ENCODE measurements around the gene SNX8. TPM values are rescaled to one million over a fixed set of nuclear protein-coding genes. Genes with fewer than 3 reads are reported as not detected.
A peak's percentile ranks its signal among the peaks of the same experiment; 100 is the strongest.
"Not testable (repeated sequence)": the region's sequence is repeated elsewhere in the genome, so short reads cannot be mapped to it uniquely, and the experiment has no call there.

SNX8 gene
- total and polyA plus RNA-seq, 4 experiments from 2014 or later: 6.6 to 9.9 (median 7.2) TPM

- ChIA-PET CTCF (ENCODE audit: partially characterized antibody) (interaction anchor here (0.9 kb wide), 1 partner anchor 21 kb away, joined by 3 read pairs; no protein-coding TSS in a partner anchor), POLR2A (ENCODE audit: partially characterized antibody) (no interaction called here)
- no peak overlapping the region for H3K27ac Mint-ChIP-seq
- H3K36me3 Mint-ChIP-seq: no peaks in the 10 kb centered on the region
- H3K36me3 ChIP-seq (ENCODE audit: insufficient read depth, low read length): no peaks in the 10 kb centered on the region
- H3K4me1 ChIP-seq (ENCODE audit: insufficient read depth, low read length): no peaks in the 10 kb centered on the region
- intact Hi-C loops (cut with micrococcal nuclease): no loop called here
- no peaks in the 10 kb centered on the region for H3K9me3 Mint-ChIP-seq
- H3K27me3 Mint-ChIP-seq: peaks cover 1 to 4% of the 10 kb centered on the region in 2 donors
- no peaks in the 10 kb centered on the region for H3K4me1 Mint-ChIP-seq
- no peak overlapping the region for H3K27ac ChIP-seq (ENCODE audit: low read depth, low read length)
- no peak overlapping the region for H3K4me3 ChIP-seq (ENCODE audit: low read length in 2 of 2)
- H3K27me3 ChIP-seq (ENCODE audit: insufficient read depth, low read length): no peaks in the 10 kb centered on the region
- no peaks in the 10 kb centered on the region for H3K9me3 ChIP-seq (ENCODE audit: control insufficient read depth in 1 of 2, low read length in 2 of 2)
- H3K4me3 Mint-ChIP-seq: no peak overlapping the region
- DNase-seq: no peak
Observed at GRCh38 chr7:2326951-2327350, 12.7 kb upstream of the SNX8 start.

DNA sequence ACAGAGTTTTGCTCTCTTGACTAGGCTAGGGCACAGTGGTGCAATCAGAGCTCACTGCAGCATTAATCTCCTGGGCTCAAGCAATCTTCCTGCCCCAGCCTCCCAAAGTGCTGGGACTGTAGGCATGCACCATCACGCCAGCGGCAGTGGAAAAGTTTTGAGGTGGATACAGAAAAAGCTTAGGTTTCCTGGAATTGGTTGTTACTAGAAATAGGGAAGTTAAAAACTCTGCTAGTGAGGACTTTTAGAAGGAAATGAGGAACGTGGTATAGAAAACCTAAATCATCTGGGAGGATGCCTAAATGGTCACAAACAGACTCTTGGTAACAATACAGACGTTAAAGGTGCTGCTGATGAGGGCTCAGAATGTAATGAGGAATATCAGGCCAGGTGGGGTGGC, 10.9 kb upstream of the SNX8 start:
- ChIA-PET POLR2A (ENCODE audit: partially characterized antibody) (no interaction called here), CTCF (ENCODE audit: partially characterized antibody) (no interaction called here)
- no peaks in the 10 kb centered on the region for H3K4me1 ChIP-seq (ENCODE audit: insufficient read depth, low read length)
- DNase-seq: no peak
- no peaks in the 10 kb centered on the region for H3K9me3 ChIP-seq (ENCODE audit: control insufficient read depth in 1 of 2, low read length in 2 of 2)
- H3K4me3 Mint-ChIP-seq: no peak overlapping the region
- H3K27ac ChIP-seq (ENCODE audit: low read depth, low read length): no peak overlapping the region
- H3K27me3 ChIP-seq (ENCODE audit: insufficient read depth, low read length): no peaks in the 10 kb centered on the region
- no peak overlapping the region for H3K27ac Mint-ChIP-seq
- no peaks in the 10 kb centered on the region for H3K9me3 Mint-ChIP-seq
- intact Hi-C loops (cut with micrococcal nuclease): no loop called here
- no peaks in the 10 kb centered on the region for H3K36me3 ChIP-seq (ENCODE audit: insufficient read depth, low read length)
- no peaks in the 10 kb centered on the region for H3K36me3 Mint-ChIP-seq
- H3K4me3 ChIP-seq (ENCODE audit: low read length in 2 of 2): no peak overlapping the region
- no peaks in the 10 kb centered on the region for H3K4me1 Mint-ChIP-seq
- H3K27me3 Mint-ChIP-seq: peaks cover 1 to 4% of the 10 kb centered on the region in 2 donors

DNA sequence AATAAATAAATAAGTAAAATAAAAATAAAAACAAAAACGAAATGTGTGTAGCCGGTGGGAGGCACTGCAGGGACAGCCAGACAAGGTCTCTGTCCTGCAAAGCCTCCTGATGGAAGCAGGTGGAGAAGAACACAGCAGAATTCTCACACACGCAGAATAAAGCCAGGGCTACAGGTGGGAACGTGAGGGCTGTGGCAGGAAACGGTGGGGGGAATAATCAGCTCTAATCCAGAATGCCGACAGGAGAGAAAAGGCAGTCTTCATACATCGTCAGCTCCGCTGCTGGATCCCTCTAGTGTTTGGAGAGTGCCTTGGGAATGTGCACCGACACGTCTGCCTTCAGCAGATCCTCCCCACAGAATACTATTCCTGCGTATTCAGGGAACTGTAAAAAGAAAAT, 6.8 kb upstream of the SNX8 start:
- ChIA-PET POLR2A (ENCODE audit: partially characterized antibody) (no interaction called here), CTCF (ENCODE audit: partially characterized antibody) (no interaction called here)
- Mint-ChIP-seq H3K27ac (no peak overlapping the region), H3K36me3 (no peaks in the 10 kb centered on the region), H3K4me1 (peaks cover 0 to 7% (median under 1%) of the 10 kb centered on the region in 4 donors), H3K9me3 (no peaks in the 10 kb centered on the region), H3K4me3 (no peak overlapping the region), H3K27me3 (peaks cover 1 to 4% of the 10 kb centered on the region in 2 donors)
- Histone ChIP-seq H3K27ac (ENCODE audit: low read depth, low read length) (no peak overlapping the region), H3K27me3 (ENCODE audit: insufficient read depth, low read length) (no peaks in the 10 kb centered on the region), H3K36me3 (ENCODE audit: insufficient read depth, low read length) (no peaks in the 10 kb centered on the region), H3K9me3 (ENCODE audit: control insufficient read depth in 1 of 2, low read length in 2 of 2) (no peaks in the 10 kb centered on the region), H3K4me3 (ENCODE audit: low read length in 2 of 2) (no peak overlapping the region), H3K4me1 (ENCODE audit: insufficient read depth, low read length) (no peaks in the 10 kb centered on the region)
- intact Hi-C loops (cut with micrococcal nuclease): no loop called here
- no peak for DNase-seq

GRCh38 chr7:2317556-2318293, 3.5 kb upstream of the SNX8 start:
- ChIA-PET POLR2A (ENCODE audit: partially characterized antibody) (no interaction called here), CTCF (ENCODE audit: partially characterized antibody) (interaction anchor here (0.6 to 1.4 kb wide), 3 partner anchors 9 to 133 kb away, joined by 3 read pairs; no protein-coding TSS in a partner anchor)
- no peak for DNase-seq
- Mint-ChIP-seq H3K4me3 (peak overlapping the region in 1 of 8 donors; percentile 5), H3K9me3 (no peaks in the 10 kb centered on the region), H3K36me3 (no peaks in the 10 kb centered on the region), H3K4me1 (peaks cover 4 to 12% (median 6%) of the 10 kb centered on the region in 4 donors), H3K27ac (peak overlapping the region in 3 of 7 donors; percentile 12 to 78 (median 23)), H3K27me3 (no peaks in the 10 kb centered on the region)
- Histone ChIP-seq H3K9me3 (ENCODE audit: control insufficient read depth in 1 of 2, low read length in 2 of 2) (no peaks in the 10 kb centered on the region), H3K36me3 (ENCODE audit: insufficient read depth, low read length) (no peaks in the 10 kb centered on the region), H3K27me3 (ENCODE audit: insufficient read depth, low read length) (no peaks in the 10 kb centered on the region), H3K27ac (ENCODE audit: low read depth, low read length) (no peak overlapping the region), H3K4me3 (ENCODE audit: low read length in 2 of 2) (no peak overlapping the region), H3K4me1 (ENCODE audit: insufficient read depth, low read length) (peaks cover 8% of the 10 kb centered on the region)
- intact Hi-C loops (cut with micrococcal nuclease): no loop called here

DNA sequence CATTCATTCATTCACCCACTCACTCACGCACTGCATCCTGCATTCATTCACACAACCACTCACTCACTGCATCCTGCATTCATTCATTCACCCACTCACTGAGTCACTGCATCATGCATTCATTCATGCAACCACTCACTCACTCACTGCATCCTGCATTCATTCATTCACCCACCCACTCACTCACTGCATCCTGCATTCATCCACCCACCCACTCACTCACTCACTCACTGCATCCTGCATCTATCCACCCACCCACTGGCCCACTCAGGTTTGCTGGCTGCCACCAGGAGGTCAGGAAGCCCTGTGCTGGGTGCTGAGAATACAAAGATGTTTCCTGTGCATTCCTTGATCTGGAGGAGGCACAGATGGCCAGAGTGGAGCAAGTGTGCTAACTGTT, 2.3 kb upstream of the SNX8 start:
- CTCF ChIA-PET (ENCODE audit: partially characterized antibody): no interaction called here
- H3K9me3 Mint-ChIP-seq: no peaks in the 10 kb centered on the region
- no peaks in the 10 kb centered on the region for H3K9me3 ChIP-seq (ENCODE audit: control insufficient read depth in 1 of 2, low read length in 2 of 2)
- H3K27ac ChIP-seq (ENCODE audit: low read depth, low read length): no peak overlapping the region
- H3K27ac Mint-ChIP-seq: no peak overlapping the region
- H3K36me3 ChIP-seq (ENCODE audit: insufficient read depth, low read length): no peaks in the 10 kb centered on the region
- peaks cover 8% of the 10 kb centered on the region for H3K4me1 ChIP-seq (ENCODE audit: insufficient read depth, low read length)
- no peaks in the 10 kb centered on the region for H3K27me3 Mint-ChIP-seq
- DNase-seq: no peak
- H3K4me3 Mint-ChIP-seq: no peak overlapping the region
- intact Hi-C loops (cut with micrococcal nuclease): no loop called here
- no peaks in the 10 kb centered on the region for H3K27me3 ChIP-seq (ENCODE audit: insufficient read depth, low read length)
- no peak overlapping the region for H3K4me3 ChIP-seq (ENCODE audit: low read length in 2 of 2)
- POLR2A ChIA-PET (ENCODE audit: partially characterized antibody): no interaction called here
- H3K4me1 Mint-ChIP-seq: peaks cover 6 to 20% (median 10%) of the 10 kb centered on the region in 4 donors
- H3K36me3 Mint-ChIP-seq: no peaks in the 10 kb centered on the region

DNA sequence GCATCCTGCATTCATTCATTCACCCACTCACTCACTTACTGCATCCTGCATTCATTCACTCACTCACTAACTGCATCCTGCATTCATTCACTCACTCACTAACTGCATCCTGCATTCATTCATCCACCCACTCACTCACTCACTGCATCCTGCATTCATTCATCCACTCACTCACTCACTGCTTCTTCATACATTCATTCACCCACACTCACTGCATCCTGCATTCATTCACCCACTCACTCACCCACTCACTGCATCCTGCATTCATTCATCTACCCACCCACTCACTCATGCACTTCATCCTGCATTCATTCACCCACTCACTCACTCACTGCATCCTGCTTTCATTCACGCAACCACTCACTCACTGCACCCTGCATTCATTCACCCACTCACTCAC, 1.5 kb upstream of the SNX8 start:
- Histone ChIP-seq H3K27ac (ENCODE audit: low read depth, low read length) (no peak overlapping the region), H3K36me3 (ENCODE audit: insufficient read depth, low read length) (no peaks in the 10 kb centered on the region), H3K27me3 (ENCODE audit: insufficient read depth, low read length) (no peaks in the 10 kb centered on the region), H3K9me3 (ENCODE audit: control insufficient read depth in 1 of 2, low read length in 2 of 2) (no peaks in the 10 kb centered on the region), H3K4me1 (ENCODE audit: insufficient read depth, low read length) (peaks cover 8% of the 10 kb centered on the region), H3K4me3 (ENCODE audit: low read length in 2 of 2) (no peak overlapping the region)
- Mint-ChIP-seq H3K4me1 (peaks cover 6 to 20% (median 10%) of the 10 kb centered on the region in 4 donors), H3K27me3 (no peaks in the 10 kb centered on the region), H3K27ac (no peak overlapping the region), H3K9me3 (no peaks in the 10 kb centered on the region), H3K36me3 (no peaks in the 10 kb centered on the region), H3K4me3 (no peak overlapping the region)
- intact Hi-C loops (cut with micrococcal nuclease): loop anchor here (2.0 kb wide), 1 partner anchor 87 kb away; the partner anchor contains the start of gene CHST12
- CTCF ChIA-PET (ENCODE audit: partially characterized antibody): no interaction called here
- DNase-seq: no peak
- POLR2A ChIA-PET (ENCODE audit: partially characterized antibody): no interaction called here

DNA sequence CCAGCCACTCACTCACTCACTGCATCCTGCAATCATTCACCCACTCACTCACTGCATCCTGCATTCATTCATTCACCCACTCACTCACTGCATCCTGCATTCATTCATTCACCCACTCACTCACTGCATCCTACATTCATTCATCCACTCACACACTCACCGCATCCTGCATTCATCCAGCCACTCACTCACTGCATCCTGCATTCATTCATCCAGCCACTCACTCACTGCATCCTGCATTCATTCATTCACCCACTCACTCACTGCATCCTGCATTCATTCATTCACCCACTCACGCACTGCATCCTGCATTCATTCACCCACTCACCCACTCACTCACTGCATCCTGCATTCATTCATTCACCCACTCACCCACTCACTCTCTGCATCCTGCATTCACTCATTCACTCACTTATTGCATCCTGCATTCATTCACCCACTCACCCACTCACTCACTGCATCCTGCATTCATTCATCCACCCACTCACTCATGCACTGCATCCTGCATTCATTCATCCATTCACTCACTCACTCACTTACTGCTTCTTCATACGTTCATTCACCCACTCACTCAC, 802 bp upstream of the SNX8 start:
- H3K36me3 ChIP-seq (ENCODE audit: insufficient read depth, low read length); H3K36me3 Mint-ChIP-seq; H3K27ac ChIP-seq (ENCODE audit: low read depth, low read length); H3K4me3 Mint-ChIP-seq; CTCF ChIA-PET (ENCODE audit: partially characterized antibody); H3K9me3 Mint-ChIP-seq; H3K27me3 ChIP-seq (ENCODE audit: insufficient read depth, low read length); POLR2A ChIA-PET (ENCODE audit: partially characterized antibody); H3K27me3 Mint-ChIP-seq; H3K4me3 ChIP-seq (ENCODE audit: low read length in 2 of 2); H3K27ac Mint-ChIP-seq; H3K9me3 ChIP-seq (ENCODE audit: control insufficient read depth in 1 of 2, low read length in 2 of 2); DNase-seq; H3K4me1 ChIP-seq (ENCODE audit: insufficient read depth, low read length): not testable (repeated sequence)
- intact Hi-C loops (cut with micrococcal nuclease): loop anchor here (1.0 to 5.0 kb wide), 4 partner anchors 39 to 317 kb away; partner anchors contain the start of genes CHST12, EIF3B, MRM2 and NUDT1
- H3K4me1 Mint-ChIP-seq: peaks cover 6 to 20% (median 10%) of the 10 kb centered on the region in 4 donors

Measured in CD4-positive, alpha-beta memory T cell (primary cell).